NCI-H1417 (cell line): Measurements from ENCODE around the gene ANKRD2.
"Not testable (repeated sequence)": the region's sequence is repeated elsewhere in the genome, so short reads cannot be mapped to it uniquely, and the experiment has no call there.

Experiments
- DNase-seq, 3 experiments: peaks; one replicate each; lab custom pipeline; 2025; lab: John Stamatoyannopoulos, UW

Gene ANKRD2

GRCh38 chr10:97572214-97572989 lies at the start of gene ANKRD2:
Gene ANKRD2 (plus strand): TSS chr10:97572779. CDS start chr10:97572789, 10 bp downstream.
- peak in 2 of 3 experiments; percentile 18 to 36 for DNase-seq

GRCh38 chr10:97522937-97523336 lies 49.6 kb upstream of the ANKRD2 start:
- no peak for DNase-seq

DNA sequence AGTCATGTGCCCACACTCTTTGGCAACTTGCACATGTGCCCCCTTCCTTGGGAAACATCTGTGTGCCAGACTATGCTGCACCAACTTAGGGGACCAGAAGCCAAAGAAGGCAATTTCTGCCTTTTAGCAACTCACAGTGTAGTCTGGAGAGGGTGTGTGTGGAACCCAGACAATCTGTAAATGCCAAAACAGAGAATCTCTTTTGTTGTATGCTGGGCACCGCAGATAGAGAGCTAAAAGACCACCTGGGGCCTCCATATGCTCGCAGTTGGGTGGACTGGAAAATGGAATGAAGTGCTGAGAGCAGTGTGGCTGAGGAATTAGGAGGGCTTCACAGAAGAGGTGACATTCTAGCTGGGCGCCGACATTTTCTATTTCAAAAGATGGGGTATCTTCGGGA lies 47.5 kb upstream of the ANKRD2 start:
- DNase-seq = no peak

GRCh38 chr10:97525683-97526110 lies 46.9 kb upstream of the ANKRD2 start:
- no peak for DNase-seq

GRCh38 chr10:97528876-97529275 lies 43.7 kb upstream of the ANKRD2 start:
- not testable (repeated sequence) for DNase-seq

DNA sequence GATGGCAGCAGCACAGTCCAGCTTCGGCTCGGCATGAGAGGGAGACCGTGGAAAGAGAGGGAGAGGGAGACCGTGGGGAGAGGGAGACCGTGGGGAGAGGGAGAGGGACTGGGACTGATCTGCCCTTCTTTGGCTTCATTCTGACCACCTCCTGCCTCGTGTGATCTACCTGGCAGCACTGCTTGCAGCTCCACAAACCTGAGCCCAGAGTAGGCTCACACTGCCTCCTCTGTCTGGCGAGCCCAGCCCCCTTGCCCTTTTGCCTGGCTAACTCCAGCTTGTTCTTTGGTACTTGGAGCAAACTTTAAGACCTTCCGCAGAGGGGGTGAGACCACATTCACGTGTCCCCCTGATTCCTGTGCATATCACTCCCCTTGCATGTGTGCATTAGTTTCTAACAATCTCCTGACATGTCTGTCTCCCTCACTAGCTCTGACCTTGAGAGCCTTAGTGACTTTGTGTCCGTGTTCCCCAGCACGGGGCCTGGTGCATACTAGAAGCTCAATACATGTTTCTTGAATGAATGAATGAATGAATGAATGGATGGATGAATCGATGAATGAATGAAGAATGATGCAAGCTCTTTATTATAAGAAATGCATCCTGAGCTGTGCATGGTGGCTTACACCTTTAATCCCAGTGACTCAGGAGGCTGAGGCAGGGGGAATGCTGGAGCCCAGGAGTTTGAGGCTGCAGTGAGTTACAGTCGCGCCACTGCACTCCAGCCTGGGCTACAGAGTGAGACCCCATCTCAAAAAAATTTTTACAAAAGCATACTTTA lies 42.7 kb upstream of the ANKRD2 start:
- DNase-seq = no peak

DNA sequence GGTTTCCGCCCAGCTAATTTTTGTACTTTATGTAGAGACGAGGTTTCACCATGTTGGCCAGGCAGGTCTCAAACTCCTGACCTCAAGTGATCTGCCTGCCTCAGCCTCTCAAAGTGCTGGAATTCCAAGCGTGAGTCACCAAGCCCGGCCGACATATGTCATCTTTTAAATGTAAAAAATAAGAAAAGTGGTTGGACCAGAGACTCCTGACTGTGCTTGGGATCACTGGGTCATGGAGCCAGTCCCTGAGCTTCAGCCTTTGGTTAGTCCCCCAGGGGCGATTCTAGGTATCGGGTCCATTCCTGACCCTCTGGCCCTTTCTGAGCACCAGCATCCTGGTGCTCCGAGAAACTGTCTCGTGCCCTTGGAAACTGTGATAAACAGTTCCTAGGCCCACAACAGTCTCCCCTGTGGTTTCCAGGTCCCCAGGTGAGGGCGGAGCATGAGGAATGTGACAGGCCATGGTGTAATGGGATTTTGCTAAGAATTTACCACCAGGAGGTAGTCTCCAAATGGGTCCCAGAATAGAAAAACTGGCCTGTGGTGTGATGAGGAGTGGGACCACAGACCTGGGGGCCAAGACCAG lies 41.1 kb upstream of the ANKRD2 start:
- no peak for DNase-seq

- DNase-seq = peak in 2 of 3 experiments; percentile 1 to 23
Observed at GRCh38 chr10:97532935-97533671, 39.5 kb upstream of the ANKRD2 start.

DNA sequence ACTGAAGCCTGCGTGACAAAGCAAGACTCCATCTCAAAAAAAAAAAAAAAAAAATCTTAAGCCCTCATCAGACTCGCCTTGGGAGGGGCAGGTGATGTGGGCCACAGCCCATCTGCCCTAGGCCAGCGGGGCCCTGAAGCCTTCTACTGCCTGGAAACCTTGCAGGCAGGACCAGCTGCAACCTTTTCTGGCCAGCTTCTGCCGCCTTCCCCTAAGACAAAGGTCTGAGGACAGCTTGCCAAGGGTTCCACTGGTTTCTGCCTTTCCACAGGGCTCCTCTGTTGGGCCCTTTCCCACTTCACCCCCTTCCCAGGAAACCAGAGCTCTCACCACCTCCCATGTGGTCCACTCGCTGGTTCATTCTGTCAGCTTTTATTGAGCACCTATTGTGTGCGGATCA lies 38.7 kb upstream of the ANKRD2 start:
- no peak for DNase-seq

GRCh38 chr10:97534746-97535367 lies 37.7 kb upstream of the ANKRD2 start:
- no peak for DNase-seq

GRCh38 chr10:97537186-97537869 lies 35.3 kb upstream of the ANKRD2 start:
- no peak for DNase-seq

DNA sequence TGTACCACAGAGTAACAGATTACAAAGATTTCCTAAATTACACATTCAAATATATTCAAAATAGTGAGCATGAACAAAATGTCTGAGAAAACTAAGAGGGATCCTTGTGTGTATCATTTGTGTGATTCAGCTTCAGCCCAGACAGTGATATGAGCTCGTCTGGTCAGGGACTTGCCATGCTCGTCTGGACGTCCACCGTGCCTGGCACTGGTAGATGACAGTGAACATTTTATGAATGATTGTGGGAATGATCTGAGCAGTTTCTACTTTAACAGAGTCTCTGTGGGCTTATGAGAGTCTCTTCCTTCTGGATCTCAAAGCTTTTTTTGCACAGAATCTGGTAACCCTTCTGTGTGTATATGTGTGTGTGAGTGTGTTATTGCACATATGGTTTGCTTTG lies 34.2 kb upstream of the ANKRD2 start:
- DNase-seq = no peak

DNA sequence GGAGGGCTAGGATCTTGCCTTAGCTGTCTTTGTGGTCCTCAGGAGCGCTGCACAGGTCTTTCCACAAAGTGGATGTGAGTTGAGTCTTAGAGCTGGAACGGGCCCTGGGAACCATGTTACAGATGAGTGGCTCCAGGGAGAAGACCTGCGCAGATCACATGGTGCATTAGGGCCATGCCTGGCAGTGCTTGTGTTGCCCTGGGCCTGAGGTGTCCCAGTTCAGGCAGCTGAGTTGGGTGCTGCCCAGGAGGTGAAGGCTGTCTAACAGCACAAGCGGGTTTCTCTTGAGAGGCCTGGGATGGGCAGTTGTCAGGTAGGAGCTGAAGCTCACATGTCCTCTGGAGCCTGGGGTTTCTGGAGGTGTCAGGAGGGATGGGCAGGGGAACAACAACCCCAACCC lies 33.7 kb upstream of the ANKRD2 start:
- DNase-seq = no peak

DNA sequence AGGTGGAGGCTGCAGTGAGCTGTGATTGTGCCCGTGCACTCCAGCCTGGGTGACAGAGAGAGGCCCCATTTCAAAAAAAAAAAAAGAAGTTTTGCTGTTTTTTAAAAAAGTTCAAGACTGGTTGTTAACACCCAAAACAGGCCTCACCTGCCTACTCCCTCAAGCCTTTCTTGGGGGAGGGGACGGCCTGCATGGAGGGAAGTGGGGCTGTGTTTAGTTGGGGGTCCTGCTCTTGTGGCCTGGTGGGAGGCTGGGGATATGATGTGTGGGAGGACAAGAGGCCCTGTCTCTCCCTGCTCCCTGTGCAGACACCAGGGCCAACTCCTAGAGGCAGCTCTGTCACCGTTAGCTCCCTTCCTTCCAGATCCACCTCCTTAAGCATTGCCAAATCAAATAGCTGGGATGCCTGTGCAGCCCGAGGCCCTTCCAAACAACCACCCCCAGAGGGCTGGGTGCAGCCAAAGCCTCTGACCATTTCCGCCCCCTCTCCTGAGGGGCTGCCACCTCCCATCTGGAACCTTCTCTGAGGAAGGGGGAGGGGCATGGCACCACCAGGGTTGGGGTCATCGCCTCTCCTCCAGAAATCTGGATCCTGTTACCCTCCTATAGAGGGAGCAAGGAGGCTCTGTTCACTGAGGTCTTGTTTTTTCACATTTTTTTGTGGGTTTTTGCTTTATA lies 32.9 kb upstream of the ANKRD2 start:
- no peak for DNase-seq

DNA sequence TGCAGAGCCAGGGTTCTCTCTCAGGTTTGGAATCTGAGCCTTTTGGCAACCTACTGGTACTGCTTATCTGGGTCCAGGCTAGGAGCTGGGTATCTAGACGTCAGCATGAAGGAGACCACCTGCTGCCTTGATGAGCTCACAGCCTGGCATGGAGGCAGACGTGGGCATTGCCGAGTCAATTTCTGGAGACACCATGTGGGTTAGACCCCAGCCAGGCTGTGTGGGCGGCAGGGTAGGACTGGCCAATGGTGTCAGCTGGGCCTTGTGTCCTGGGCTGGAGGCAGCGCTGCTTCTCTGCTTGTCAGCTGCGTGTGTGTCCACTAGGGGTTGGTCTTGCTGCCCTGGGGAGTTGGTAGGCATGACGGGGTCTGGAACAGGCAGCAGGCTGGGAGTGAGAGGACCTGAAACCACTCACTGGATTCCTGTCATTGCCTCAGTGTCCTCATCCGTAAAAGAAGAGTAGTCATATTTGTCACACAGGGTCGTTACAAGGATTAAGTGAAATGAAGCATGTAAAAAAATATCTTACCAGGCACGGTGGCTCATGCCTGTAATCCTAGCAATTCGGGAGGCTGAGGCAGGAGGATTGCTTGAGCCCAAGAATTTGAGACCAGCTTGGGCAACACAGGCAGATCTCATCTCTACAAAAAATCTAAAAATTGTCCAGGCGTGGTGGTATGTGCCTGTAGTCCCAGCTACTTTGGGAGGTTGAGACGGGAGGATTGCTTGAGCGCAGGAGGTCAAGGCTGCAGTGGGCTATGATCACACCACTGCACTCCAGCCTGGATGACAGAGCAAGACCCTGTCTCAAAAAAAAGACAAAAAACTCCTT lies 31.7 kb upstream of the ANKRD2 start:
- DNase-seq = no peak

DNA sequence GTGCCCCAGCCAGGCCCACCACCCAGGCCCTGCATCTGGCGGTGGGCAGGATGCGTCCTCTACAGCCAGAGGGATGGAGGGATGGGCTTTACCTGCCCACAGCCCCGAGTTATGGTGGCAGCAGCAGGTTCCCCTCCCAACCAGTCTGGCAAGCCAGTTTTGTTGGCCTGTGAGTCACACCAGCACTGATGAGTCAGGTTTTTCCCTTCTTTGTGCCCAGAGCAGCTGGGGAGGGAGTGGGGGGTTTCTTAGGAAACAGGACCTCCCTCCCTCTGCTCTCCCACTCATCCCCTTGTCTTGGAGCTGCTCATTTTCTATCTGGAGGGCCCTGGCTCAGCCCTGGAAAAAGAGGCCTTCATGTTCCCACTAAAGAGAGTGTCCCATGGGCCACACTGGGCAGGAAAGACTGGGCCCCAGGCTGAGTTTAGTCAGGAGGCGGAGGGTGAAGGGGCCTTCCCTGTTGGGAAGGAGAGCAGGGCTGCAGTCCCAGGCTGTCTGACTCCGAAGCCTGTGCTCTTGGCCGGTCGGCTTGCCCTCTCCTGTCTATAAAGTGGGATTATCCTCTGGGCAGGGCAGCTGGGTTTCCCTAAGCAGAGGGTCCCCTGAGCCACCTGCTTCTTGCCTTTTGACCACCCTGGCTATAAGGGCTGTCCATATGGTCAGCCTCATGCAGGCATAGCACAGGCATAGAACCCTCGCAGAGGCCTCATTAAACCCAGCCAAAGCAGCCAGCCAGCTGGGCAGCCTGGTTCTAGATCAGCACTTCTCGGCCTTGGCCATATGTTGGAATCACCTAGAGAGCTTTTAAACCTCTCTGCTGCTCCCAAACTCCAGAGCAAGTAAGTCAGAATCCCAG lies 30.2 kb upstream of the ANKRD2 start:
- DNase-seq = no peak

DNA sequence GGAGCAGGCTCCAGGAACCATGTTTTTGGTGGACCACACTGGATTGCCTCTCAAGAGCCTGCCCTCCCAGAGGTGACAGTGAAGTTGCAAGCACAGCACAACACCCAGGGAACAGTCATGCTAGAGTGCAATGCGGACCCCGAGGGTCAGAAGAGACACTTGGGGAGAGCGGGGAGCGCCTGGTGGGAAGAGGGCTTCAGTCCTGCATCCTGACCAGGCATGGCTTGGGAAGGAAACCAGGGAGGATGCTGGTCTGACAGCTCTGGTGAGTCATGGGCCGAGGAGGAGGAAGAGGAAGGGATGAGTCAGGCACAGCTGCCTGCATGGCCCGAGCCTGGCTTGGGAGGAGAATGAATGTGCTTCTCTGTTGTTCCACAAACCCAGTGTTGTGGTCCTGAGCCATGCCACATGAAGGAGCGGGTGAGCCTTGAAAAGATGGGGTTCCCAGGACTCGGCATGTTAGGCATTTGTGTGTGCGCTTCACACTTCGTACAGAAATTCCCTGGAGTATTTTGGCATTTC lies 29.5 kb upstream of the ANKRD2 start:
- no peak for DNase-seq
